SIG-M5 treated with dmso at 0.1 percent for 504 hours (cell line): ENCODE data around the gene CCL1.
"Not testable (repeated sequence)": the region's sequence is repeated elsewhere in the genome, so short reads cannot be mapped to it uniquely, and the experiment has no call there.

ENCODE experiments used
- DNase-seq: peaks from one replicate; lab custom pipeline; 2025; ENCODE audit not compliant: unreplicated experiment; lab: John Stamatoyannopoulos, UW

Gene CCL1

DNA sequence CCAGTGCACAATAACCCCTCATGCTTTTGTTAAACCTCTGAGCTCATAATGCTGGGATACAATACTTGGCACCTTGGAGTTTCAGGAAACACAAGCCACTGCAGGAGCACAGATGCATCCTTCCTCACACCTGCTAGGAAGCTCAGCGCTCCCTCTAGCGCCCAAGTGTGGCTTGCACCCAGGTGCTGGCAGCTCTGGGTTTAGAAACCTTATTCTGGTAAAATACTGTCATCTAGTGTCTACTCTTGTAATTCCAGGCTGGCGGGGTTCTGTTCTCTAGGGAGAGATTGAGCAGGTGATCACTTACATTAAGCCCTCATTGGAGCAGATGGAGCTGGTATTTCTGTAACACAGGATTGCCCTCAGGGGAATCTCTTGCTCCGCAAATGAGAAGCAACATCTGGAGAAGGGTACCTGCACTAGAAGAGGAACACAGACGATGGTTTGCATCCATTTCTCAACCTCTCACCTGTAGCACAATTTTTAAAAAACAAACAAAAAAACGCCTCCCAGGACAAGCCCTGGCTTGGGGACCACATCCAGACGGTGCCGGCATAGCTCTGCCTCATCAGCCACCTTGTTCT is 1.5 kb downstream of the CCL1 start:
- DNase-seq, result peak; percentile 77

DNA sequence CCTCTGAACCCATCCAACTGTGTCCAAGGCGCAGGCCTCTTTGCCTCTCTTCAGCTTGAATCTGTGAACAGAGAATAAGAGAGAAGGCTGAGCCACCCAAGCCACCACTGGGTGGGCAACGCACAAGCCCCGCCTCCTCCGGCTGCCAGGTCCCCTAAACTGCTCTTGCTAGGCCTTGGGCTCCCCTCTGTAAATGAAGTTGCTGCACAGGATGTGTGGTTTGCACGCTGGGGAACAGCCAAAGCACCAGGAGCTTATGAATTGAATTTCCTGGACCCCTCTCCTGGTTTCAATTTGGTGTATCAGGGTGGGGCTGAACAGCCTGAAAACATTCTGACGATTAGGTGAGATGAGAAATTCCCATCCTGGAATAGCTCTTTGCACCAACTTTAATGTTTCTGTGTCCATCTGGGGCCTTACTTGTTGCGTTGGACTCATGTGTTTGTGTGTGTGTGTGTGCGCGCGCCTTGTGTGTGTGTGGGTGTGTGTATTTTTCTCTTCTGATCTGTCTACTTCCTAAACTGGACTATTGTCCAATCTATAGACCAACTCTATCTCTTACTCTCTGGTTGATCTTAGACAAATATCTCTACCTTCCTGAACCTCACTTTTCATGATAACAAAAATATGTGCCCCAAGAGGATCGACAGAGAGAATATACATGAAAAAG is 2.3 kb downstream of the CCL1 start:
- DNase-seq, result no peak

- DNase-seq, result no peak
These were observed 4.4 kb downstream of the CCL1 start for GRCh38 chr17:34358631-34359030.

- no peak for DNase-seq
These were observed 5.6 kb downstream of the CCL1 start for GRCh38 chr17:34357398-34357797.

- no peak for DNase-seq
These were observed 6.8 kb downstream of the CCL1 start, which contains the start of gene CCL13 for GRCh38 chr17:34356194-34356593. Gene CCL13 (plus strand): TSS chr17:34356480. CDS start chr17:34356527, 47 bp downstream.

- no peak for DNase-seq
These were observed 8.4 kb downstream of the CCL1 start for GRCh38 chr17:34354637-34355036.

GRCh38 chr17:34352191-34352590 is 10.8 kb downstream of the CCL1 start:
- DNase-seq, result no peak

DNA sequence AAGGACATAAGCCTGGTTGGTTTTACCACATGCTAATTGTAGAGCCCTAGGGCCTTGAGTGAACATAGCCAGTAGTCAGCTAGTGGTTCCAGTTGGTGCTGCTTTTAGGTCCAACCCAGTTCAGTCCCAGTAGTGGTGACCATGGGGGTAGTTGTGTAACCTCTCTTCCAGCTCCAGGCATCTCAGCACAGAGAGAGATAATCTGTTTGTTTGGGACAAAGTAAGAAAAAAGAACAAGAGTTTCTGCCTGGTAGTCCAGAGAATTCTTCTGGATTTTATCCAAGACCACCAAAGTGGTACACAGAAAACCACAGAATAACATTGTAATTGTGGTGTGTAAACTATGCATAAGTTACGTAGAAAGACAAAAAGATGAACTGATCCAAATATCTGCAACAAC is 11.9 kb downstream of the CCL1 start:
- DNase-seq, result no peak

GRCh38 chr17:34349751-34350150 is 13.3 kb downstream of the CCL1 start:
- no peak for DNase-seq

DNA sequence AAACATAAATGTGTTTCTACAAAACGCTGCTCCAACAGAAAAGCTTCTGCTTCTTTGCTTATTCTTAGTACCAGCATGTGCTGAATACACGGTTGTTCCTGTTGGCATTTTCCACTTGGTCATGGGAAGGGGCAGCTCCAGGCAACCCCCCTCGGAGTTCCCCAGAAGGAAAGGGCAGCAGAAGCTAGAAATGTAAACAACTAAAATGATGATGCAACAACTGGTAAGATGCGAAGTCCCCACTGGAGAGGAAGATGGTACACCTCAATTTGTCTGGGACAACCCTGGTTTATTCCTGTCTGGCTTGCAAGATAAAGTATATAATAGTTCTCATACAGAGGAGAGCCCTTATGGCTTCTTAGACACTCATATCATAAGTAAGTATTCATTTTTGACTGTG is 16.0 kb downstream of the CCL1 start:
- no peak for DNase-seq

GRCh38 chr17:34341916-34342315 is 21.1 kb downstream of the CCL1 start:
- no peak for DNase-seq

GRCh38 chr17:34339138-34339770 is 23.8 kb downstream of the CCL1 start:
- no peak for DNase-seq

DNA sequence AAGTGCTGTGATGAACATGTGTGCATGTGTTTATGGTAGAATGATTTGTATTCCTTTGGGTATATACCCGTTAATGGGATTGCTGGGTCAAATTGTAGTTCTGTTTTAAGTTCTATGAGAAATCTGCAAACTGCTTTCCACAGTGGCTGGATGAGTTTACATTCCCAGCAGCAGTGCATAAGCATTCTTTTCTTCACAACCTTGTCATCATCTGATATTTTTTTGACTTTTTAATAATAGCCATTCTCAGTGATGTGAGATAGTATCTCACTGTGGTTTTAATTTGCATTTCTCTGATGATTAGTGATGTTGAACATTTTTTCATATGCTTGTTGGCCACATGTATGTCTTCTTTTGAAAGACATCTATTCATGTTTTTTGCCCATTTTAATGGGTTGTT is 25.3 kb downstream of the CCL1 start:
- no peak for DNase-seq

DNA sequence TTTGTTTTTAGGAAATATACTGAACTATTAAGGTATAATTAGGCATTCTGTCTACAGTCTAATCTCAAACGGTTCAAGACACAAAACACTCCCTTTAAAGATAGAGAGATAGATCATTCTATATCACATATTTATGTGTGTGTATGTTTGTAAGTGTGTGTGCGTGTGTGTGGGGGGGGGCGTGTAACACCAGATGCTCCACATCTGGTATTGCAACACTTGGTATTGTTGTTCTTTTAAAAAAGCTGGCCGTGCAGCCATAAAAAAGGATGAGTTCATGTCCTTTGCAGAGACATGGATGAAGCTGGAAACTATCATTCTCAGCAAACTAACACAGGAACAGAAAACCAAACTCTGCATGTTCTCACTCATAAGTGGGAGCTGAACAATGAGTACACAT is 35.5 kb downstream of the CCL1 start:
- DNase-seq, result not testable (repeated sequence)

- DNase-seq, result no peak
These were observed 41.1 kb downstream of the CCL1 start for GRCh38 chr17:34321964-34322363.

- no peak for DNase-seq
These were observed 44.0 kb downstream of the CCL1 start, which contains the start of gene CCL8 for GRCh38 chr17:34319039-34319483. Gene CCL8 (plus strand): TSS chr17:34319435. CDS start chr17:34319502, 67 bp downstream.

- peak; percentile 42 for DNase-seq
These were observed 44.6 kb downstream of the CCL1 start for GRCh38 chr17:34318474-34318873.

- peak; percentile 19 for DNase-seq
These were observed 48.8 kb downstream of the CCL1 start for GRCh38 chr17:34314279-34314678.

- DNase-seq, result no peak
These were observed 49.9 kb downstream of the CCL1 start for GRCh38 chr17:34313164-34313563.

GRCh38 chr17:34312080-34312479 is 51.0 kb downstream of the CCL1 start:
- no peak for DNase-seq

- DNase-seq, result no peak
These were observed 51.7 kb downstream of the CCL1 start for GRCh38 chr17:34311291-34311690.
